ENCODE measurements around the gene IKBKG. TPM values are rescaled to one million over a fixed set of nuclear protein-coding genes. Genes with fewer than 3 reads are reported as not detected.
"Not testable (repeated sequence)": the region's sequence is repeated elsewhere in the genome, so short reads cannot be mapped to it uniquely, and the experiment has no call there.

Gene IKBKG
- total RNA-seq, 1 donor from 2014 or later: 31.4 TPM

- DNase-seq (no peak), ATAC-seq (peak; percentile 69 to 72)
- intact Hi-C loops (cut with DNase I): no loop called here
- no peak for TF ChIP-seq CTCF (IDR thresholded peaks at IDR 0.05)
- Histone ChIP-seq H3K4me3 (no peak overlapping the region), H3K9me3 (no peaks in the 10 kb centered on the region), H3K4me1 (no peaks in the 10 kb centered on the region), H3K27ac (no peak overlapping the region), H3K36me3 (no peaks in the 10 kb centered on the region), H3K27me3 (ENCODE audit: low read depth) (no peaks in the 10 kb centered on the region)
Observed at GRCh38 chrX:154603438-154604430, 56.3 kb downstream of the IKBKG start.

GRCh38 chrX:154605566-154605965, 58.1 kb downstream of the IKBKG start:
- TF ChIP-seq CTCF (IDR thresholded peaks at IDR 0.05): no peak
- no peak for ATAC-seq
- intact Hi-C loops (cut with DNase I): no loop called here
- Histone ChIP-seq H3K27me3 (ENCODE audit: low read depth) (no peaks in the 10 kb centered on the region), H3K27ac (no peak overlapping the region), H3K4me1 (no peaks in the 10 kb centered on the region), H3K9me3 (no peaks in the 10 kb centered on the region), H3K4me3 (no peak overlapping the region), H3K36me3 (no peaks in the 10 kb centered on the region)
- DNase-seq: no peak

GRCh38 chrX:154607370-154607769, 60.0 kb downstream of the IKBKG start:
- no peaks in the 10 kb centered on the region for H3K4me1 ChIP-seq
- no peak overlapping the region for H3K4me3 ChIP-seq
- H3K36me3 ChIP-seq: no peaks in the 10 kb centered on the region
- H3K27me3 ChIP-seq (ENCODE audit: low read depth): no peaks in the 10 kb centered on the region
- intact Hi-C loops (cut with DNase I): no loop called here
- H3K9me3 ChIP-seq: no peaks in the 10 kb centered on the region
- DNase-seq (no peak), ATAC-seq (no peak)
- no peak overlapping the region for H3K27ac ChIP-seq
- no peak for TF ChIP-seq CTCF (IDR thresholded peaks at IDR 0.05)

- not testable (repeated sequence) for DNase-seq, H3K36me3 ChIP-seq
Observed at GRCh38 chrX:154607976-154608375, 60.6 kb downstream of the IKBKG start.

GRCh38 chrX:154608823-154609222, 61.4 kb downstream of the IKBKG start:
- H3K36me3 ChIP-seq; DNase-seq; ATAC-seq; H3K27ac ChIP-seq; H3K4me3 ChIP-seq; H3K9me3 ChIP-seq; H3K27me3 ChIP-seq (ENCODE audit: low read depth); H3K4me1 ChIP-seq; intact Hi-C loops (cut with DNase I): not testable (repeated sequence)

More at GRCh38 chrX:154607976-154608375, 60.6 kb downstream of the IKBKG start:
- H3K27me3 ChIP-seq (ENCODE audit: low read depth); H3K9me3 ChIP-seq; ATAC-seq; H3K4me3 ChIP-seq; H3K27ac ChIP-seq; H3K4me1 ChIP-seq; intact Hi-C loops (cut with DNase I): not testable (repeated sequence)

GRCh38 chrX:154611146-154611545, 63.7 kb downstream of the IKBKG start:
- H3K9me3 ChIP-seq; H3K27ac ChIP-seq; H3K27me3 ChIP-seq (ENCODE audit: low read depth); ATAC-seq; DNase-seq; H3K4me3 ChIP-seq; intact Hi-C loops (cut with DNase I); H3K36me3 ChIP-seq; H3K4me1 ChIP-seq: not testable (repeated sequence)

- H3K9me3 ChIP-seq; H3K4me3 ChIP-seq; ATAC-seq; H3K36me3 ChIP-seq; intact Hi-C loops (cut with DNase I); H3K27me3 ChIP-seq (ENCODE audit: low read depth); H3K27ac ChIP-seq; DNase-seq; H3K4me1 ChIP-seq: not testable (repeated sequence)
Observed at GRCh38 chrX:154613586-154613985, 66.2 kb downstream of the IKBKG start.

Other genes with a start within 250 kb of the IKBKG start
- gene FLNA, start 173.0 kb upstream of the IKBKG start, total RNA-seq: 1,080 TPM
- gene EMD, start 168.3 kb upstream of the IKBKG start, total RNA-seq: 50.9 TPM
- gene RPL10, start 149.2 kb upstream of the IKBKG start, total RNA-seq: 2,678 TPM
- 36.1 TPM for gene DNASE1L1, start 138.4 kb upstream of the IKBKG start, total RNA-seq
- 47.8 TPM for gene TAFAZZIN, start 136.1 kb upstream of the IKBKG start, total RNA-seq
- gene ATP6AP1, start 118.9 kb upstream of the IKBKG start, total RNA-seq: 235 TPM
- gene GDI1, start 110.5 kb upstream of the IKBKG start, total RNA-seq: 111 TPM
- 77.5 TPM for gene FAM50A, start 103.5 kb upstream of the IKBKG start, total RNA-seq
- 49.0 TPM for gene PLXNA3, start 89.3 kb upstream of the IKBKG start, total RNA-seq
- gene LAGE3, start 68.3 kb upstream of the IKBKG start, total RNA-seq: 20.4 TPM
- 34.0 TPM for gene UBL4A, start 61.0 kb upstream of the IKBKG start, total RNA-seq
- gene SLC10A3, start 57.0 kb upstream of the IKBKG start, total RNA-seq: 20.2 TPM
- gene FAM3A, start 31.4 kb upstream of the IKBKG start, total RNA-seq: 39.7 TPM
- gene G6PD, start 774 bp upstream of the IKBKG start, total RNA-seq: 80.2 TPM
- not detected for gene CTAG1A, start 37.5 kb downstream of the IKBKG start, total RNA-seq
- not detected for gene CTAG1B, start 71.7 kb downstream of the IKBKG start, total RNA-seq
- not detected for gene CTAG2, start 106.0 kb downstream of the IKBKG start, total RNA-seq
- gene GAB3, start 203.5 kb downstream of the IKBKG start, total RNA-seq: 17.4 TPM
- gene DKC1, start 215.2 kb downstream of the IKBKG start, total RNA-seq: 26.1 TPM